GM21723 (cell line): ENCODE measurements around the gene RASGRF2.

Experiments
- ATAC-seq: cut with Tn5 transposase; IDR thresholded peaks from one replicate; pipeline ENCODE4 v1.9.1; 2021; ENCODE audit warnings: mild to moderate bottlenecking, moderate library complexity; ENCODE audit not compliant: unreplicated experiment

Gene RASGRF2

GRCh38 chr5:80941496-80941895, 18.7 kb upstream of the RASGRF2 start:
- no peak for ATAC-seq

GRCh38 chr5:80951366-80951765, 8.8 kb upstream of the RASGRF2 start:
- no peak for ATAC-seq

DNA sequence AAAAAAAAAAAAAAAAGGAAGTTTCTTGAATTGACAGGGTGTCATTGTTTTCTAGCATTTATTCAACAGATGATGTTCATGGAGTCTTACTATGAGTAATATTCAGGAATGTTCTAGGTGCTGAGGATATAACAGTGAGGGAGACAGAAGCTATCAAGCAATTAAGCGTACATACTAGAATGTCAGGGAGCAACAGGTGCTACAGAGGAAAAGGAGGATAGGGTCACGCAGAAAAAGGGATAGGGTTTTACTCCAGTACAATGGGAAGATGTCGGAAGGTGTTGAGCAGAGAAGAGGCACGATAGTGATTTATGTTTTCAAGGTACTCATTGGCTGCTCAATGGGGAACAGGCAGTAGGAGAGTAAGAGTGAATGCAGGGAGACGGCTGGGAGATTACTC, 6.6 kb upstream of the RASGRF2 start:
- no peak for ATAC-seq

- no peak for ATAC-seq
Observed at GRCh38 chr5:80955082-80955590, 5.0 kb upstream of the RASGRF2 start.

- ATAC-seq = no peak
Observed at GRCh38 chr5:80956272-80956671, 3.9 kb upstream of the RASGRF2 start.

GRCh38 chr5:80957031-80957761, 3.0 kb upstream of the RASGRF2 start:
- ATAC-seq = no peak

DNA sequence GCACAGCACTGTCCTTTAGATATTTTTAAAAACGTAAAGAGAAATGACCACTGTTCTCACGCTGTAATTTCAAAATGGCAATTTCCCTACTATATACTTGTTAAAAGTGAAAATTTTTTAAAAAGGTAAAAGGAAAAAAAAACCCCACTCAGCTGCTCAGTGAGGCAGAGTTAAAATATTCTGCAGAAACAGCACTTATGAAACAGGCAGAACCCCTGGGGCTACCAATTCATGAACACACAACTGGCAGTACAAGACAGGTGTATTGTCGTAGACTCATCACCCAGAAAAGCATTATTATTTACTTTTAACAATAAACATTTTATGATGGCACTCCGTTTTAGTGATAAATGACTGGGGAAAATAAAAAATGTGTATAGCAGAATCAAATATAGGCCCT, 1.5 kb upstream of the RASGRF2 start:
- no peak for ATAC-seq

DNA sequence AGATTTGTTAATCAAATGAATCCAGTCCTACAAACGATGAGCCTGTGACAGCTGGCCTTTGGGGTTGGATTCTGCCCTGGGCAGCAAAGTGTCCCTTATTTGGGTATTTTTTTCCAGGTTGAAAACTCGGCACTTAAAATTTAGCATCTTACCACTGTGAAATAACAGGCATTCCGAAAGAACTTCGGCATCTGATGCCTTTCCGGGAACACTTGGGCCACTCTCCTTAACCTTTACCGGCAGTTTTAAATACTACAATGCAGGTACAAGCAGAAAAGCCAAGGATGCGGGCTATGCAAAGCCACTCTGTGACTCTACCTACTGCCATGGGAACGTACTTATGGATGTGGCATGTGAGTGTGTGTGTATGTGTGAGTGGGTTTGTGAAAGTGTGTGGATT, 1.0 kb upstream of the RASGRF2 start:
- ATAC-seq = no peak

- ATAC-seq = no peak
Observed at GRCh38 chr5:80960531-80961375, 590 bp downstream of the RASGRF2 start.

DNA sequence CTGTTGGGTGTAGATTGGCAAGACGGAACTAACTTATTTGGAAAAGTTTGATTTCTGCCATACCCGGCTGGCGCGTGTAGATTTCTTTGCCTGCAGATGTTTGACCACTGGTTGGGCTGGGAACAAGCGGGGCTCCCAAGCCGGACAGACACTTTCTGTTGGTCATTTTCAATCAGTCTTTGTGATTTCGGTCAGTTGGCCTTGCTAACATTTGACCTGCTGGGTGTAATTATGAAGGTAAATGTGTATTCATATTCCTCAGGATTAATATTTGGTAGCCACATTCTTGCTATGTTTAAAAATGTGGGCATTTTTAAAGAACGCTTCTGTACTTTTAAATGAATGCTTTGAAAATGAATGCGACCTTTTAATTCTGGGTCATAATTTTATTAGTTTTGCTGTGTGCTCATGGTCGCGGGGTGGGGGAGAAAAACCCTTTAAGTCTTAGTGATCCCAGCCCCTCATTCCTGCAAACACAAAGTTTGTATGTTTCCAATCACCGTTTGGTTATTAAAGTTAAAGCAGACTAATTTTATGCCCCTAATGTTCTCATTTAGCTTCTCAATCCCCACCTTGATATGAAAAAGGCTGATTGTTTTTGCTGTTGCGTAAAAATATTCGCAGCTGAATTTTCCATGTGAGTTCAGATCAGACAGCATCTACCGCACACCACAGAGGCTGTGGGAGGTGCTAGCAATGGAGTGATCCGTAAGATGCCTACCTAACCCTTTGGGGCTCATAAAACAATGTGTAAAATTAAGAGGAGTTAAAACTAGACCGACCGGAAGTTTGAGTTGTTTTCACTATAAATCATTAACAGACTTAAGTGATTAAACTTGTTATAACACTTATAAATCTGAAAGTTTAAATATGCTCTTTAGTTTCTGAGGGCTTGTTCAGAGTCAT, 1.5 kb downstream of the RASGRF2 start:
- ATAC-seq = no peak

DNA sequence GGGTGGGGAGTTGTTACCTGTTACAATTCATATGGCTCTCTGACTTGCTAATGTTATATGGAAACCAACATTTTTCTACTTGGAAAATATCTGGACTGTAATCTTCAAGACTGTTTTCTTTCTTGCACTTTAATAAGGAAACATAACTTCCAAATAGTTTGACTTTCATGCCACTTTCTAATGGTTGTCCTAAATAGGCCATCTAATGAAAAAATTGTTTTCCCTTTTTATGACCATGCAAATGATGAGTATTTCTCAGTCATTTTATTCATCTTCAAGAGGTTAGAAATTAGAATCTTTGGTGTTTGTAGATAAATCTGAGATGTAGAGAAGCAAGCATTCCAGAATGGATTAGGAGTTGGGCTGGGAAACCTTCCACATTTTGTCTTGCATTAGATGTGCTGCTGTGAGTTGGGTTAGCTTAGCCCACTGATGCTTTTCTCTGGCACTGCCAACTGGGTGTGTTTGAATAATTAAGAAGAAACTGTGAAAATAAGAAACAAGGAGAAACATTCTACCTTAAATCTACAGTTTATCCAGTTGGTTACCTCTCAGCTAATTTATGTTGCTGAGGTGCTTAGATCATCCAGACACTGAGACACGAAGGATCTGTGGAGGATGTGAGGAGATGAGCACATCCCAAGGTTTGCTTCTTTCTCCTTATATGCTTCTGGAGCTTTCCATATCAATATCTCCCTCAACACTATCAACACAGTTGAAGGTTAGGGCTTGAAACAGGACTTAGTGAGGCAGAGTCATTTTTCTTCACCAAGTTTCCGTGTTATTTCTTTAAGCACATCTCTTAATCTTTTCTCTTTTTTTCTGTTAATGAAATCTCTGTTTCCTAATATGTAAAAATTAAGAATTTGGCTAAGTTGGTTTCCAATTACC, 2.7 kb downstream of the RASGRF2 start:
- ATAC-seq = no peak

GRCh38 chr5:80963521-80963895, 3.3 kb downstream of the RASGRF2 start:
- ATAC-seq = no peak

DNA sequence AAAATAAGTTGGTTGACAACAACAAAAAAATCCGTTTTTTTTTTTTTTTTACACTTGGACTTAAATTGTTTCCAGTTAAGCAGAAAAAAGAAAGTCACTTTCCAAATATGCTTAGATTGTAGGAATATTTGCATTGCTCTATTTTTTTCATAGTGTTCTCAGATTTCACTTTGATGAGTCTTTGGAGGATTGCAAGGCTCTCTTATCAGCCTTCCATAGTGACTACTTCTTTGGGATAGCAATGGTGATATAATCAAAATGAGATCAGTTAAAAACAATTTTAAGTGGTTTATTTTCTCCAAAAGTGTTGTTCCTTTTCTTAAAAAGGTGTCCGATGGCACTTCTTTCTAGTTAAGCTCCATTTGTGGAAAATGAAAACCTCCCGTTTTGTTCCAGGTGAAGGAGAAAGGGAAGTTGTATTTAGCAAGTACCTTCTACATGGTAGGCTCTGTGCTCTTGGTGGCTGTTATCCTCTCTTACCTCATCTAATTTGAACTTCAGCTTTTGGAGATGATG, 3.9 kb downstream of the RASGRF2 start:
- ATAC-seq = no peak

- ATAC-seq = no peak
Observed at GRCh38 chr5:80964491-80964890, 4.3 kb downstream of the RASGRF2 start.

- ATAC-seq = no peak
Observed at GRCh38 chr5:80964919-80965318, 4.8 kb downstream of the RASGRF2 start.

DNA sequence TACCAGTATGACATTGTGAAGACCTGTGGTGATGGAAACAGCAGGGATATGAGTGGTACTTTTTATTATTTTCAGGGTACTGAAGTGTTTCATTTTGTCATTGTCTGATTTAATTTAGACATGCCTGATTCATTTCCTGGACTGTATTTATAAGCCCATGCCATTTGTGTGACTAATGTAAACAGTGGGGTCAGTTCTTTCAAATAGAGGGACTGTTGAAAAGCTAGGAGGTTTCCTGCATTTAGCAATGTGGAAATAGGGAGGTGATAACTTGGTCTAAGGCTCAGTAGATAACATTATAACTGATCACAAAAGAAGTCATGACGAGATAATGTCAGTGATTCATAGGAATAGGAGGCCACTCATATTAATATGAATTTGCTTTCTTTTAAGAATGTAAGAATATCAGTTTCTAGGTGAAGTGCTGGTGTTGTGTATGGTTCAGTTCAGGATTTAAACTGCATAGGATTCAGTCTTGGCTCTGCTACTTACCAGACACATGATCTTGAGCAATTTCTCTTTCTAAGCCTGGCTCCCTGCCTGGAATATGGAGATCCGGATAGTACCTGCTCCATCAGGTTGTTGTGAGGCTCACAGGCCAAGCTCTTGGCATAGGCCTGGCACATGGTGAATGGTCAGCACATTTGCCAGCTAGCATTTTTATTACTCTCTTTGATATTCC, 7.5 kb downstream of the RASGRF2 start:
- no peak for ATAC-seq

DNA sequence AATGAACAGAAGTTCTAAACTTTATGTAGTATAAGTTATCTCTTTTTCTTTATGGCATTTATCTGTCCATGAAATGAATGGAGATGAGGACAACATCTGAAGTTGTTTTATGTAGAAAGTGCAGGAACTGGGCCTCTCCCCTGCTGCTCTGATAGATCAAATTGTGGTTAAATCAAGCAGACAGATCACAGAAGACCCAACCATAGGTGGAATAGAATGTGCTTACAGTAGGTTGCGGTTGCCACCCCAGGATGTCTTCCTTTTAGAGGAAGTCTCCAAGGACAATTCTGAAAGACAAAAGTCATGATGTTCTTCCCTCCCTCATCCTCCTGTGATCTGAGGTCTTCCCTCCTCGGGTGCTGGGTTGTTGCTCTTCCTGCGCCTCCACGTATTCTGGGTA, 12.9 kb downstream of the RASGRF2 start:
- no peak for ATAC-seq

- no peak for ATAC-seq
Observed at GRCh38 chr5:80975065-80975464, 14.9 kb downstream of the RASGRF2 start.

DNA sequence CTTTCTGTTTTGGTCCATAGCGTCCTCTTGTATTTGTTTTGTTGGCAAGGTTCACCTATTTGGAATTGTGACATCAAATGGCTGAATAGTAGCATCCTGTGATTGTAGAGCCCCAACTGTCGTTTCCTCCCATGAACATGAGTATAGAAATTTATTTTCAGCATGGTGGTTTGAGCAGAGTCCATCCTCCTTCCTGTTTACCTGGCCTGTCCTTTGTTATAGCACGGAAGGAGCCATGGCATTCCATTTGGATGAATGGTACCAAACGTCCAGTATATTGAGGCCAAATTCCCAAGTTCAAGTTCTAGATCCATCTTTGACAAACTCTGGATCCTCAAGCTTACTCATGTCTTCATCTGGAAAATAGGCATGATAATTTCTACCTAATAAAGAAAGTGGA, 16.8 kb downstream of the RASGRF2 start:
- ATAC-seq = no peak
